COLO668 (cell line): ENCODE measurements around the gene HNRNPR.
"Not testable (repeated sequence)": the region's sequence is repeated elsewhere in the genome, so short reads cannot be mapped to it uniquely, and the experiment has no call there.

Experiments used
- DNase-seq: peaks from one replicate; lab custom pipeline; 2025; ENCODE audit not compliant: unreplicated experiment; lab: John Stamatoyannopoulos, UW

Gene HNRNPR

DNA sequence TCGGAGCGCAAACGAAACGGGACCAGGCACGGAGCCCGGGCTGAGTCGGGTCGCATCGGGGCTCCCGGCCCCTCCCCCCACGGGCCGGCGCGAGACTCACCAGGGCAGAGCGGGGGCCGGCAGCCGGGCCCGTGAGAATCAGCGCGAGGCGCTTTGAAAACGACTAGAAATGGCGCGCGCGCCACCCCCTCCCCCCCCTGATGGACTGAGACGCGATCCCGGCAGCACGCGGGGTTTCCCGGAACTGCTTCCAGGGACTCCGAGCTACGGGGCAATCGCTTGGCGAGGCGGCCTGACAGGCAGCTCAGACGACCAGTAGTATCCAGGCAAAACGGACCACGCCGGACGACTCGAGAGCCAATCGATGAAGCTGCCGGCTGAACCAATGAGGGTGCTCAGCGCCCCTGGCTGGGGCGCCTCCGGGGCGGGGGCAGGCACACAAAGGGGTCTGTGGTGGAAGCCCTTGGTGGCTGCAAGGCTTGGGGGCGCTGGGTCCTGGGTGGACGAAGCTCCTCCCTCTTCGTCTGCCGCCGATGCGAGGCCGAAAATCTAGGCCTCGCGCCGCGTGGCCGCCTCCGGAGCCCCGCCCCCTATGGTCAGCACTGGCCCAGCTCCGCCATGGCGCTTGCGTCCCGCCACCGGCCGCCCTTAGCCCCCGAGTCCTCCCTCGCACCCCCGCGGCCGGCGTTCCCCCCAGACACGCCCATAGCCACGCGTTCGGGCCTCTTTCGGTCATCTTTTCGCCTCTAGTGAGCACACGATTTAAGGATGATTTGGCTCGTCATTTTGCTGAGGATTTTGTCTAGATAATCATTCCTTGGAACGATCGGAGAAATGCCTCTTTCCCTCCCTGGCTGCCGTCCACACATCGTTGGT, at the start of gene HNRNPR:
Gene HNRNPR, minus strand, starts transcription at position 174 of the 876 bp plus-strand sequence. CDS start 3,276 bp downstream, outside the sequence.
- DNase-seq = peak; percentile 100

DNA sequence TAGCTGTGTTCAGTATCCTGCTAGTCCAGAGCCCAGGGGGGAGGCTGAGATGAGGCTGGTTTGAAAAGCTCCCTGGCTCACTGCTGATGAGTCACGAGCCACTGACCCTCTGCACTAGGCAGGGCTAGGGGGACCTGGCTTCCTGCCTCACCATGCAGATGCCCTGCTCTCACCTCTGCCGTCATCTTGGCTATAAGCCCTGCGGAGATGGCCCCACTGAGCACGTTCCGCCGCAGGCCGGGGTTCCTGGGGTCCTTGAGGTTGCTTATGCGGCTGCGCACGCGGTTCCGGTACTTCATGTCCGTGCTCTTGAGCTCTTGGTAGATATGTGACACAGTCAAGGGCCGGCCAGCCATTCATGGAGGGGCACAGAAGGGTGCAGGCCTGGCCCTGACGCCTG, 49.6 kb upstream of the HNRNPR start:
- DNase-seq = no peak

DNA sequence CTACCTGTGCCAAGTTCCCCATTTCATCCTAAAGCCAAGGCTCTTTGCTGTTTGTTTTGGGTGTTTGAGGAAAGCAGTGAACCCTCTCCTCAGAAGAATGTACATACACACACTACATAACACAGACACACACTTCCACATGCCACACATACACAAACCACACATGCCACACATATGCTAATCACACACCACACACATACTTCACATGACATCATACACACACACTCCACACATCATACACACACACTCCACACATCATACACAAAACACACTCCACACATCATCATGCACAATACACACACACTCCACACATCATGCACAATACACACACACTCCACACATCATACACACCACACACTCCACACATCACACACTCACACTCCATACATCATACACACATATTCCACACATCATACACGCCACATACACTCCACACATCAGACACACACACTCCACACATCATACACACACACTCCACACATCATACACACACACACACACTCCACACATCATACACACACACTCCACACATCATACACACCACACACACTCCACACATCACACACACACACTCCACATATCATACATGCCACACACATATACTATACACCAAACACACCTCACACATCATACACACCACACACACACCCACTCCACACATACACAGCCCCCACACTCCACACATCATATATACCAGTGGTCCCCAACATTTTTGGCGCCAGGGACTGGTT, 48.2 kb upstream of the HNRNPR start:
- no peak for DNase-seq

DNA sequence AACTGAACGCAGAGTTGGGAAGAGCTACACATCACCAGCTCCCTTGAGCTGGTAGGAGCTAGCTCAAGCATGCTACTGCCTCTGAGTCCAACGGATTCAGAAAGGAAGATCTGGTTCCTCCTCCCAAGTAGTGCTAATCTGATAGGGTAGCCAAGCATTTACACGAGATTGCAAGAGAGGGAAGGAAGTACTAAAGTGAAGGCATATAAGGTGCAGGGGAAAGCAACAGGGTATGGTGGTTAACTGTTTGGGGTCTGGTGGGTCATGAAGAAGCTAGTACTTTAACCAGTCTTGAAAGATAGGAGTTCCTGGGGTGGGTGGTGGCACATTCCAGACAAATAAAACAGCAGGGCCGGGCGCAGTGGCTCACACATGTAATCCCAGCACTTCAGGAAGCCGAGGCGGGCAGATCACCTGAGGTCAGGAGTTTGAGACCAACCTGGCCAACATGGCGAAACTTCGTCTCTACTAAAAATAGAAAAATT, 45.8 kb upstream of the HNRNPR start:
- no peak for DNase-seq

DNA sequence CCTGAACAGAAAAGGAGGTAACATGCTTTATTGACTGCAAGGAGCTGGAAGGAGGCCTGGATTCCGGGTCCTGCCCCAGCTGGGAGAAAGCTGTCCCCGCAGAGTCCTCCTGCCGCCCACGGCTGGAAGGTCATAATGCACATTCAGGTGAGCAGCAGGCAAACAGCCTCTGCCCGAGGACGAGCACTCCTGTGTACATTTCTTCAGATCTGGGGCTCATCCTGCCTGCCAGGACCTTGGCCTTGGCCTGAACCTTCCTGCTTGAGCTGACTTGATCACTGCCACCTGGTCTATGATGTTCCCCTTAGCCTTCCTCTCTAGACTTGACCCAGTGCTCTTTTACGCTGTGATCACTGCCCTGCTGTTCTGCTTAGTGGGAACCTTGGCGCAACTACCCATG, 43.4 kb upstream of the HNRNPR start:
- no peak for DNase-seq

DNA sequence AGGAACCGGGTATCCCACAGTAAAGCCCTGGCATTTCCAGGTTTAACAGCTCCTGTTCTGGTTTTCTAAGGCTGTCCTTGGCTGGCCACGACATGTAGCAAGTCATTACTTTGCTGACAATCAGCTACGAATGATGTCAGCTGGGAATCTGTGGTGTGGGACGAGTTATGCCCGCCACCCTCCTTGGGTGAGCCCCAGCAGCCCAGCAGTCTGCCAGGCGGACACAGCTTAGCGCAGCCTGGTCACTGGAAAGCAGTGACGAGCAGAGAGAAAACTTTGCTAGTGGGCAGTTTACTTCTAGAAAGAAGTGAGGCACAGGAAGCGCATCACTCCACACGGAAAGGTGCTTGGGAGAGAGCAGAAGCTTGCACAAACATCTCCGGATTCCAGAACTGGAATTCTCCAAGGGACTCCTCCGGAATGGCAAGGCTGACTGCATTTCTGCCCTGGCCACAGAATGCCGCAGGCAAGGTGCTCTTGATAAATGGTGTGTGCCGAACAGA, 41.1 kb upstream of the HNRNPR start:
- no peak for DNase-seq

DNA sequence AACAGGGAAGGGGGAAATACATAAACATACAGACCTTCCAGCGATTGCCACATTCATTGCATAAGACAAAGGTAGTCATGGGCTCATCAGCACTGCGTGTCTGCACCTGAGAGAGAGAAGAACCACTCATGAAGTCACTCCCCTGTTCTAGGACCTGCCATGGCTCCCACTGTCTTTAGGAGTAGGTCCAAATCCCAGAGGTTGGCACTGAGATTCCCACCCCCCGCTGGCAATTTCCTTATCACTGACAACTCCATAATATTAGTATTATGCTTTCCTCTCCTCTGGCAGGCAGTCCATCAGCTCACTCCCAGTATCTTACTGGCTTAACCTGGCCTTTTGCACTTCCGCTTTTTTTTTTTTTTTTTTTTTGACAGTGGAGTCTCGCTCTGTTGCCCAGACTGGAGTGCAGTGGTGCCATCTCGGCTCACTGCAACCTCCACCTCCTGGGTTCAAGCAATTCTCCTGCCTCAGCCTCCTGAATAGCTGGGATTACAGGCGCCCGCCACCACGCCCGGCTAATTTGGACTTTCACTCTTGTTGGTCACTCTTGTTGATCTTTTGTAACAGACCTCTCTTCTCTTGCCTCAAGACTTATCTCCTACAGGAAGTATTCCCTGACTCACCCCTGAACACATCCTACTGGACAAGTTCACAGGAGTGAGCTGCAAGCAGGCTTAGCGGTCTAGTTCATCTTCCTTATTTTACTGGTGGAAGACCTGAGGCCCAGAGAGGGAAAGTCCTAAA, 40.4 kb upstream of the HNRNPR start:
- no peak for DNase-seq

DNA sequence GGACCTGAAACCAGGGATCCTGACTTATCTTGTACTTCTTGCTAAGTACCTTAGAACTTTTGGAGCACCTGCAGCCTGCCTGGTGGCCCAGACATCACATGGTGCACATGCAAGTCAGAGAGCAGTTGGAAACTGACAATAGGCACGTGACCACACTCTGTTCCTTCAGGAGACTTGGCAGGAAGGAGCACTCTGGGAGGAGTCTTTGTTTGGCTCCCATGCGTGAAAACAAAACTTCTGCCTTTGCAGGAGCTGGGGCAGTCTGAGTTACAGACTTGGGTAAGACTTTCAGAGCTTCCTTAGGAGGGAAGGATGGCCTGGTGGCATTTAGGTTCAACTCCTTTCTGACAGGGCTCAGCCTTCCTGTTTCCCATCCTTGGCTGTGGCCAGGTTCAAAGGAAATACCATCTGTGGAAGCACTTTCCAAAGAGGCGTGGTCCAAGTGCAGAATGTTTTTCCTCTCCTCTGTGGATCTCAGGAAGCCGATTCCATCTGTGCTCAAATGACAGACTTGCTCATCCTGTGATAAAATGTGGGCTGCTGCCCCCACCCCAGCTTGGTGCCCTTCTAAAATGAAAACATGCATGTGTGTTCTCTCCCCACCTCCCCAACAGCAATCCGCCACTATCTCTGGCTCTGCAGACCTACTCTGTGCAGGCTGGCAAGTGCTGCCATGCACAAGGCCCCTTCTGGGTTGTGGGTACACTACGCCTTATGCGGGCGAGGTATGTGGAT, 39.7 kb upstream of the HNRNPR start:
- no peak for DNase-seq

DNA sequence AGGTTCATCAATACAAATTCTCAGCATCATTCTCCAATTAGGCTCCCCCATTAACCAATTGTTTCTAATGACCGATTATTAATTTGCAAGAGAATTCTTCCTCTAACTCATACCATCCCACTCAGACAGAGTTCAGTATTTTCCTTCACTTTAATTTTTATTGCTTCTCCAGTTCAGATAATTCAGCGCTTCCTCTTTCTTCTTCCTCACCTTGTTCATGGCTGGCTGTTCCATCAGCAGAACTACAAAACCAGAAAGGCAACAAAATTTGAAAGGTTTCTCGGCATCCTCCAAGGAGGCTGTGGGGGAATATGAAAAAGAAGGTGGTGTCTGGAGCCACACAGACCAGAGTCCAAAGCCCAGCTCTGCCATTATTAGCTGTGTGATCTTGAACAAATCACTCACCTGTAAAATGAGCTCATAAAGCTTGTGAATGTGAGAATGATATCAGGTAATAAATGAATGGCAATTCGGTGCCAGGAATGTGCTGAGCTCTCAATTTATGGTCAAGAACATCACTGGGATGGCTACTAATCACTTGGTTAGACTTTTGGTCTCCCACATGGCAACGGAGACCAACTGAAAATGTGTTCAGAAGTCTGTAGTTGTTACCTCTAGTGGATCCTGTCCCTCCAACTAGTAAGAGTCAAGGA, 37.3 kb upstream of the HNRNPR start:
- DNase-seq = no peak

DNA sequence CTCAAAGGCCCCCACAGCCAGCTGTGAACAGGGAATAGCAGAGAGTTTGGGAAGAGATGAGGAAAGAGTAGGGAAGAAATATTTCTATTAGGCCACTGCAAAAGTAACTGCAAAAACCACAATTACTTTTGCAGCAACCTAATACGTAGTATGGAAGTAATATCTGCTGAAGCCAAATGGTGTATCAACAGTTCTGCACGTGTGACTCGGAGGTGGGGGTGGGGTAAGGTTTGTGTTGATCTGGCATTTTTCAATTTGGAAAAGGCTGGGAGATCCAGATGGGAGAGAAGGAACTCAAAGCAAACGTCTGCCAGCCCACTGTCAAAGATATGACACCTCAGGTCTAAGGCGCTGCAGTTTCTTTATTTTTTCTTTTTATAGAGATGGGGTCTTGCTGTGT, 36.6 kb upstream of the HNRNPR start:
- DNase-seq = no peak

DNA sequence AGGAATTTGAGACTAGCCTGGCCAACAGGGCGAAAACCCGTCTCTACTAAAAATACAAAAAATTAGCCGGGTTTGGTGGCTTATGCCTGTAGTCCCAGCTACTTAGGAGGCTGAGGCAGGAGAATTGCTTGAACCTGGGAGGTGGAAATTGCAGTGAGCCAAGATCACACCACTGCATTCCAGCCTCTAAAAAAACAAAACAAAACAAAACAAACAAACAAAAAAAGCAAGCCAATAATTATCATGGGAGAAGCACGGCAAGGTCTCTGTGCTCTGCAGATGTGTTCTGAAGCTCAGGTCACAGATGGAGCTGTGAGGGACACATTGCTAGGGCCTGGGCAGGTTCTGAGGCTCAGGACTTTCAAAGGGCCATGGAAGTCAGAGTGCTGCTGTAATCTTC, 36.2 kb upstream of the HNRNPR start:
- not testable (repeated sequence) for DNase-seq

DNA sequence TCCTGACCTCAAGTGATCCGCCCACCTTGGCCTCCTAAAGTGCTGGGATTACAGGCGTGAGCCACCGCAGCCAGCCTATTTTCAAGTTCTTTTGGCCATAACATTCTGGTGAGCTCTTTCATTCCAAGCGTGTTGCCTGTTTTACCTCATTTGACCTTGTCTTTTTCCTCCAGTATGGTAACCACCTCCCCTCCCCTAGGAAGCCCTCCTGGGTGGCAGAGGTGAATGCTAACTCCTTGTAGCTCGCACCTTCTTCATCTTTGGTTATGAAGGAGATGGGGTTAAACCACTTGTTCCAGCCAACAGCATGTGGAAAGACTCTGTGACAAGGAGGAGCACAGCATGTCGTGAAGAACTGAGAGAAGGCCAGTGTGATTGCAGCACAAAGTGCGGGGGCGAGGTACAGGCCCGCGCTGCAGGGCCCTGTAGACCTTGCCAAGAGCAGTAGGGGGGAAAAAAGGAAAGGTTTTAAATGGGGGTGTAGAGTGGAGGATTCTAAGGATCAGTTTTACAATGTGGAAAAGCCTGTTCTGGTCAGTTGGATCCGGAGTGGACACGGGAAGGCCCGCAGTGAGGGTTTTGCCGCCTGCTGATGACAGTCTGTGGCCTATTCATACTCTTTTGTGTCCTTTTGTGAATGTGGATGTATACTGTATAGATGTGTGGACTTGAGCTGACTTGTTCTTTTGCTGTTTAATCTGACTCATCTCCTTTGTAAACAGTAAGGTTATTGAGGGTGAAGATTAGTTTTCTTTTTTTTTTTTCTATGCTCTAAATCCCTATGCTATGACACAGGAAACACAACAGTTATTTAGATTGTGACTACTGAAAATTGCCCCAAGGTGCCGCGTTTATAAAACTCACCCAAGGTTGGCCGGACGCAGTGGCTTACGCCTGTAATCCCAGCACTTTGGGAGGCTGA, 33.1 kb upstream of the HNRNPR start:
- DNase-seq = peak; percentile 44

DNA sequence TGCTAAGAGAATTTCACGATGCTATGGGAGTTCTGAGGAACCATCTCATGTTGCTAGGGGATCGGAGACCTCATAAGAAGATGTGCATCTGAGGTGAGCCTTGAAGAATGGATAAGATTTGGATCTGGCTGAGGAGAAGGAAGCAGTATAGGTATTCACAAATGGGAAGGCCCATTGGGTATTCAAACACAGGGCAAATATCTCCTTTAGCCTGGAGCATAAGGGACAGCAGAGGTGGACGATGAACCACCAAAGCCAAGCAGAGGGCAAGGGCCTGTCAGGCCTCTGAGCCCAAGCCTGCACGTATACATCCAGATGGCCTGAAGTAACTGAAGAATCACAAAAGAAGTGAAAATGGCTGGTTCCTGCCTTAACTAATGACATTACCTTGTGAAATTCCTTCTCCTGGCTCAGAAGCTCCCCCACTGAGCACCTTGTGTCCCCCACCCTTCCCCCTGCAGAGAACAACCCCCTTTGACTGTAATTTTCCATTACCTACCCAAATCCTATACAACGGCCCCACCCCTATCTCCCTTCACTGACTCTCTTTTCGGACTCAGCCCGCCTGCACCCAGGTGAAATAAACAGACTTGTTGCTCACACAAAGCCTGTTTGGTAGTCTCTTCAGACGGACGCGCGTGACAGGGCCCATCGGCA, 30.1 kb upstream of the HNRNPR start:
- DNase-seq = not testable (repeated sequence)

DNA sequence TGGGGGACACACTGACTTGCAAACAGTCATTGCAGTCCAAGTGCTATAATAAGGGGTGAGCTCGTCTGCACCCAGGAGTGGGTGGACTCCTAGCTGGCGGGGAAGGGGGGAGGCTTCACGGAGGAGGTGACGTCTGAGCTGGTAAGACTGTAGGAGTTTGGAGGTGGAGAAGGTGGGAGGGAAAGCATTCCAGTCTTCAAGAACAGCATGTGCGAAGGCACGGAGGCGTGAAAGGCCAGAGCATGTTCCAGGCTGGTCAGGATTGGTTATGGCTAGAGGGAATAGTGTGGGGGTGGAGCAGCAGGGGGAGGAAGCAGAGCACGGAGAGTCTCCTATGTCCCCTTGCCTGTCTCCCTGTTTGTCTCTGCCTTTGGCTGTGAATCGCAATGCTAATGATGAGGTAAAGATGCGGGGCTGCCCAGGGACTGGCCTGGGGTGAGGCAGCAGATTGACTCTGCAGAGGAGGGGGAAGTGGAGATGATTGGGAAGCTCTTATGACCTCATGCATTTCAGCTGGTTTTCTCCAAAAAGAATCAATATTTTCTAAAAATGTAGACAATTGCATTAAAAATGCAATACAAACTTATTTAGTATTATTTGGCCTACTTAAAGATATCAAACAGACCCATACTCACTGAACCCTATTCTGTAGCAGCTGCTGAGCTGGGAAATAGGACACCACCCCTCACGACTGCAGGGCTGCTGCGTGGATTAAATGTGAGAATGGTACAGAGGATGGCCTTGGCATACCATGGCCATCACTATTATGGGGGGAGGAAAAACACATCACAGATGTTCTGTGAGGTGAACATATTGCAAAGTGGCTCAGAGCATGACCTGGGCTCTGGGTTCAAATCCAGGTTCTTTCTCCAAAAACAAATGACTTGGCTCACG, 28.1 kb upstream of the HNRNPR start:
- DNase-seq = no peak

DNA sequence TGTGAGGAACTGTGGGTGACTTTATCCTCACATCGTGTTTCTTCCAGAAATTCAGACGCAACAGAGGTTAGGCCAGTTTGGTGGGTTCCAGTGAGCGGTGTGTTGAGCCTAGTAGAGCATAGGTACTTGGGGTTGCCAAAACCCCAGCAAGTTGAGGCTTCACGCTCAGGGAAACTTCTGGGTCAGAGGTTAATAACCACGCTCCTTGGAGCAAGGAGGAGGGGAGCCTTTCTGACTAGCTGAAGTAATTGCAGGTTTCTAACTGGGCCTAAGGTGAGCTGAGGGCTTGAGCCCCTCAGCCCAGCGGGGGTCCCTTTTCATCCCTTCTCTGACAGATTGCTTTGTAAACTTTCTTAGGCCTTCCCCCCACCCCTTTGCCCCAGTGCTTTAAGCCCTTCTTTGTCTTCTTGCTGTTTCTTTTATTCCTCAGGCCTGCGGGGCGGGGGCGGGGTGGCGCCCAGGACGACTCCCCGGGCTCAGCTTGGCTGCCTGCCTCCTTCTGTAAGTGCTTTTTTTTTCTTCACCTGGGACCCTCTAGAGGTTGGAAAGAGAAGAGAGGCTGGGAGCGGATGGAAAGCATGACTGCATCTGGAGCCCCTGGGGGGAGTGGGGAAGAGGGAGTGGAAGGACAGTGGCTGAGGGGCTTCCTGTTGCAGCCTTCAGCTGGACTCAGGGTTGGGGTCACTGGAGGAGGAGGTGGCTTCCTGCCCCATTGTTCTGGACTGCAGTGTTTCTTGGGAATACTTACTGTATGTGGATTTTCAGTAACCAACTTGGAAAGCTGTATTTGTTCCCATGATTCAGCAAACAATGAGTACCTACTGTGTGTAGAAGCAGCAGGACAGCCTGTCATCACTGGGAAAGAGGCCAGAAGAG, 26.9 kb upstream of the HNRNPR start:
- DNase-seq = no peak

DNA sequence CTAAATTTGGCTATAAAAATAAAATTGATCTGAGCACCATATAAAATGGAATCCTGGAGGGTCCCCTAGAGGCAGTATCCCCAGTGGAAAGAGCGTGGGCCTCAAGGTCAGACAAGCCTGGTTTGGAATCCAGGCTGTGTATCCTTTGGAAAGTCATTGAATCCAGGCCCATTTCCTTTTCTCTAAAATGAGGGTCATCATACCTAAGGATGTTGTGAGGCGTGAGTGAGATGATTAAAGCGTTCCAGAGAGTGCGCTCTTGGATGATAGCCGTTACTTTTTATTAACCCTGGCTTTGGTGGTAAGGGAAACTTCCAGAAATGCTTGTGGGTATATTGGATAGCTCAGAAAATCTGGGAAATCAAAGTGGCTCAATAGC, 26.2 kb upstream of the HNRNPR start:
- DNase-seq = no peak
